Measurements from ENCODE around the gene DICER1. TPM values are rescaled to one million over a fixed set of nuclear protein-coding genes. Genes with fewer than 3 reads are reported as not detected.
A peak's percentile ranks its signal among the peaks of the same experiment; 100 is the strongest.
"Not testable (repeated sequence)": the region's sequence is repeated elsewhere in the genome, so short reads cannot be mapped to it uniquely, and the experiment has no call there.

Gene DICER1
- total and polyA plus RNA-seq, 9 of the 15 experiments (the other 6 are each of a cell fraction or from before 2014, with no cell fraction given) = 2.5 to 23.2 (median 12.4) TPM

DNA sequence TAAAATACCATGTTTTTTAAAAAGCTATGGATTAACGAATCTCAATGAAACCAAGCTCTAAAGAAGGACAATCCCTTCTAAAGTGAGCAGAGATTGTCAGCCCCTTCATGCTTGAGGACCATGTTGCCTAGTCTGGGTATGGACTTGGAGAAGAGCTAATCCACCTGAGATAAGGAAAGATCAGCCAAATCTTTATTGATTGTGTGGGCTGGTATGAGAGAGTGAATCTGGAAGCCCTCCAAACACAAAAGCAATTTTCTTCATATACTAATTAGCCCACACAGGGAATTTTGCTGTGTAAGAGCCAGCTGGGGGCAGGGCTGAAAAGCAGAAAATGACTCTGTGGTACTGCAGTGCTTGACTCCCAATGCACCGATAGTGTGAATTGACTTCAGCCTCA is 47.4 kb upstream of the DICER1 start:
- no peak overlapping the region for H3K27ac ChIP-seq (ENCODE audit: extremely low read depth, low read depth, low read length)
- no peaks in the 10 kb centered on the region for H3K36me3 ChIP-seq (ENCODE audit: control insufficient read depth, insufficient read depth, low read length)
- FAIRE-seq (no peak), DNase-seq (ENCODE audit: extremely low read depth in 1 of 4, low spot score in 3 of 4) (no peak), ATAC-seq (no peak)
- peaks cover 6 to 20% of the 10 kb centered on the region in 2 experiments; a peak in 4 of 5 replicates for H3K27me3 ChIP-seq (ENCODE audit: control insufficient read depth in 2 of 2, insufficient read depth in 2 of 2, low read length in 2 of 2)
- H3K9ac ChIP-seq (ENCODE audit: insufficient read depth in 1 of 2, low read depth in 2 of 2, low read length in 2 of 2) = no peak overlapping the region
- H3K9me3 ChIP-seq (replicated peaks; ENCODE audit: control insufficient read depth, insufficient read depth, low read depth, low read length) = no peaks in the 10 kb centered on the region
- in situ Hi-C loops (cut with MboI) = no loop called here
- ChIA-PET CTCF (ENCODE audit: low intra/inter-chr PET ratio) (no interaction called here), POLR2A (no interaction called here)
- intact Hi-C loops (cut with micrococcal nuclease) = no loop called here
- H2AFZ ChIP-seq (ENCODE audit: low read depth, low read length) = no peak overlapping the region
- no peak overlapping the region for H3K4me3 ChIP-seq
- BruUV-seq (replicated peaks) = no TSS peak
- 0% methylated on average over 2 of the region's 2 CpGs for WGBS (ENCODE audit: insufficient coverage, low coverage, missing lambda C conversion rate)
- H4K20me1 ChIP-seq (replicated peaks; ENCODE audit: control insufficient read depth, insufficient read depth, low read length) = no peaks in the 10 kb centered on the region
- TF ChIP-seq HDAC1 (IDR thresholded peaks at IDR 0.05) (no peak), SRSF3 (IDR thresholded peaks at IDR 0.05; ENCODE audit: insufficient read depth, low read length) (no peak), SMARCE1 (IDR thresholded peaks at IDR 0.05) (no peak), ETS2 (tag; IDR thresholded peaks at IDR 0.05; ENCODE audit: borderline replicate concordance, poor library complexity, severe bottlenecking) (no peak), NUFIP1 (IDR thresholded peaks at IDR 0.05; ENCODE audit: partially characterized antibody) (no peak)
- no peaks in the 10 kb centered on the region for H3K4me1 ChIP-seq (replicated peaks in 1 of 2; ENCODE audit: control insufficient read depth in 2 of 2, insufficient read depth in 2 of 2, low read length in 2 of 2)
- no peak overlapping the region for H3K4me2 ChIP-seq (ENCODE audit: insufficient read depth, low read length)
- H3K9me1 ChIP-seq (ENCODE audit: control insufficient read depth, insufficient read depth, low read length) = no peaks in the 10 kb centered on the region
- no peaks in the 10 kb centered on the region for H3K79me2 ChIP-seq (ENCODE audit: control insufficient read depth, insufficient read depth, low read length)

DNA sequence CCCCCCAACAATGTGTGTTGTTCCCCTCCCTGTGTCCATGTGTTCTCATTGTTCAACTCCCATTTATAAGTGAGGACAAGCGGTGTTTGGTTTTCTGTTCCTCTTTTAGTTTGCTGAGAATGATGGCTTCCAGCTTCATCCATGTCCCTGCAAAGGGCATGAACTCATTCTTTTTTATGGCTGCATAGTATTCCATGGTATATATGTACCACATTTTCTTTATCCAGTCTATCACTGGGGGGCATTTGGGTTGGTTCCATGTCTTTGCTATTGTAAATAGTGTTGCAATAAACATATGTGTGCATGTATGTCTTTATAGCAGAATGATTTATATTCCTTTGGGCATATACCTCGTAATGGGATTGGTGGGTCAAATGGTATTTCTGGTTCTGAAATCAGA is 44.4 kb upstream of the DICER1 start:
- POLR2A ChIA-PET; H3K36me3 ChIP-seq (ENCODE audit: control insufficient read depth, insufficient read depth, low read length); H3K27me3 ChIP-seq (ENCODE audit: control insufficient read depth in 2 of 2, insufficient read depth in 2 of 2, low read length in 2 of 2); H2AFZ ChIP-seq (ENCODE audit: low read depth, low read length); H3K4me3 ChIP-seq; H3K9me3 ChIP-seq (replicated peaks; ENCODE audit: control insufficient read depth, insufficient read depth, low read depth, low read length); FAIRE-seq; H3K9ac ChIP-seq (ENCODE audit: insufficient read depth in 1 of 2, low read depth in 2 of 2, low read length in 2 of 2); DNase-seq (ENCODE audit: extremely low read depth in 1 of 4, low spot score in 3 of 4); ATAC-seq; H3K27ac ChIP-seq (ENCODE audit: extremely low read depth, low read depth, low read length); intact Hi-C loops (cut with micrococcal nuclease); H3K79me2 ChIP-seq (ENCODE audit: control insufficient read depth, insufficient read depth, low read length); H3K9me1 ChIP-seq (ENCODE audit: control insufficient read depth, insufficient read depth, low read length); H4K20me1 ChIP-seq (replicated peaks; ENCODE audit: control insufficient read depth, insufficient read depth, low read length); CTCF ChIA-PET (ENCODE audit: low intra/inter-chr PET ratio); BruUV-seq (replicated peaks); H3K4me2 ChIP-seq (ENCODE audit: insufficient read depth, low read length); in situ Hi-C loops (cut with MboI); H3K4me1 ChIP-seq (replicated peaks in 1 of 2; ENCODE audit: control insufficient read depth in 2 of 2, insufficient read depth in 2 of 2, low read length in 2 of 2): not testable (repeated sequence)
- 0% methylated on average over 2 of the region's 2 CpGs for WGBS (ENCODE audit: insufficient coverage, low coverage, missing lambda C conversion rate)
- TF ChIP-seq ZNF146 (CRISPR knock-in tag; IDR thresholded peaks at IDR 0.05; ENCODE audit: unreplicated experiment) = peak; percentile 20

All from K562 (cell line).